Endothelial cell of umbilical vein (primary cell): ENCODE measurements around the gene RASGRP4. TPM values are rescaled to one million over a fixed set of nuclear protein-coding genes. Genes with fewer than 3 reads are reported as not detected.

ENCODE experiments used
- BruUV-seq: library from RNA; stranded (reverse); fragments of 400-500 nt; replicated peaks from 2 replicates; lab custom pipeline; 2021; lab: Mats Ljungman, UMichigan
- CTCF ChIA-PET: fragments of 300-600, 350-600 bp; sonication (Branson Sonifier 250); formaldehyde crosslinking; loops from one replicate; lab custom pipeline; 2021; ENCODE audit warnings: antibody characterized with exemption, inconsistent platforms; lab: Charles Lee
- POLR2A ChIA-PET: fragments of 300-600, 350-600 bp; sonication (Branson Sonifier 250); formaldehyde crosslinking; loops from one replicate; lab custom pipeline; 2021; ENCODE audit warnings: antibody characterized with exemption, inconsistent platforms; lab: Charles Lee
- DNase-seq: peaks from one replicate; pipeline ENCODE4 v3.0.0-alpha.2; 2011; ENCODE audit warnings: low read depth, low spot score
- FAIRE-seq: peaks from 2 replicates; lab custom pipeline; 2011; peaks lifted over from hg19 to GRCh38; lab: Jason Lieb, UNC
- H2AFZ ChIP-seq: 2 replicates; pipeline ENCODE4 v1.6.0; 2012; ENCODE audit warnings: low read depth, low read length, control low read depth, inconsistent platforms
- H3K27ac ChIP-seq: 2 replicates; pipeline ENCODE4 v1.5.1; 2011; ENCODE audit warnings: low read depth, mild to moderate bottlenecking, control low read depth, low read length, moderate library complexity; ENCODE audit not compliant: insufficient read depth
- H3K27me3 ChIP-seq, 2 experiments: 2 replicates each; pipeline versions ENCODE4 v1.6.0 to v1.6.1; 2011; ENCODE audit warnings: low read length in 2 of 2, mixed read lengths in 1 of 2; ENCODE audit not compliant: control insufficient read depth in 2 of 2, insufficient read depth in 2 of 2
- H3K36me3 ChIP-seq, 2 experiments: 2 replicates in 1 of 2; 3 replicates in 1 of 2; pipeline ENCODE4 v1.5.1; 2011; ENCODE audit warnings: low read length in 2 of 2, mild to moderate bottlenecking in 1 of 2, moderate library complexity in 1 of 2; ENCODE audit not compliant: control insufficient read depth in 2 of 2, insufficient read depth in 2 of 2; ENCODE audit errors: extremely low read depth in 1 of 2
- H3K4me1 ChIP-seq: 3 replicates; pipeline ENCODE4 v1.5.1; 2011; ENCODE audit warnings: mild to moderate bottlenecking, low read length; ENCODE audit not compliant: control insufficient read depth, insufficient read depth; ENCODE audit errors: extremely low read depth
- H3K4me2 ChIP-seq: 2 replicates; pipeline ENCODE4 v1.6.1; 2011; ENCODE audit warnings: low read length, control low read depth, mixed read lengths; ENCODE audit not compliant: insufficient read depth
- H3K4me3 ChIP-seq, 3 experiments: fragments of 200-600 bp in 1 of 3; sonication (generic), shearing (Covaris generic) in 1 of 3; replicated peaks in 1 of 3; 2 replicates each; pipeline ENCODE4 v1.5.1; 2011 to 2016; ENCODE audit warnings: control low read depth in 3 of 3, low read length in 3 of 3, mild to moderate bottlenecking in 2 of 3, inconsistent platforms in 1 of 3, low read depth in 1 of 3, moderate library complexity in 1 of 3; ENCODE audit not compliant: insufficient read depth in 1 of 3
- H3K79me2 ChIP-seq: 2 replicates; pipeline ENCODE4 v1.6.0; 2012; ENCODE audit warnings: low read length, inconsistent platforms; ENCODE audit not compliant: control insufficient read depth, insufficient read depth
- H3K9ac ChIP-seq: replicated peaks from 2 replicates; pipeline ENCODE3; 2011; ENCODE audit warnings: low read length, control low read depth; ENCODE audit not compliant: insufficient read depth; ENCODE audit errors: extremely low read depth
- H3K9me1 ChIP-seq: replicated peaks from 3 replicates; pipeline ENCODE4 v1.6.0; 2011; ENCODE audit warnings: mild to moderate bottlenecking, low read length; ENCODE audit not compliant: control insufficient read depth, insufficient read depth; ENCODE audit errors: extremely low read depth
- H3K9me3 ChIP-seq: replicated peaks from 2 replicates; pipeline ENCODE4 v1.5.1; 2012; ENCODE audit warnings: low read length, inconsistent platforms; ENCODE audit not compliant: control insufficient read depth, insufficient read depth
- H4K20me1 ChIP-seq: replicated peaks from 2 replicates; pipeline ENCODE3; 2011; ENCODE audit warnings: mild to moderate bottlenecking, low read length; ENCODE audit not compliant: control insufficient read depth, insufficient read depth; ENCODE audit errors: extremely low read depth
- CTCF ChIP-seq, 2 donors: IDR thresholded peaks; 1 replicate in 1 of 2; 2 replicates in 1 of 2; pipeline ENCODE4 v1.5.1; 2011; ENCODE audit warnings: low read length in 2 of 2, mild to moderate bottlenecking in 2 of 2, moderate library complexity in 2 of 2, control low read depth in 1 of 2, inconsistent platforms in 1 of 2, low read depth in 1 of 2; ENCODE audit not compliant: insufficient read depth in 1 of 2; ENCODE audit errors: extremely low read depth in 1 of 2
- EZH2 ChIP-seq: IDR thresholded peaks from 2 replicates; pipeline ENCODE4 v1.6.1; 2012; ENCODE audit warnings: borderline replicate concordance, low read depth, mild to moderate bottlenecking, moderate library complexity, low read length, inconsistent platforms; ENCODE audit not compliant: severe bottlenecking
- FOS ChIP-seq: IDR thresholded peaks from 2 replicates; pipeline ENCODE4 v1.6.1; 2011; ENCODE audit warnings: mild to moderate bottlenecking, low read length, moderate library complexity, borderline replicate concordance; ENCODE audit not compliant: insufficient read depth
- GATA2 ChIP-seq: IDR thresholded peaks from 2 replicates; pipeline ENCODE4 v1.7.0; 2011; ENCODE audit warnings: low read depth, mild to moderate bottlenecking, moderate library complexity, mixed read lengths, low read length; ENCODE audit not compliant: insufficient read length, insufficient read depth
- JUN ChIP-seq: IDR thresholded peaks from 2 replicates; pipeline ENCODE4 v1.6.1; 2011; ENCODE audit warnings: borderline replicate concordance, low read depth; ENCODE audit not compliant: insufficient read length, insufficient read depth
- MAX ChIP-seq: IDR thresholded peaks from 2 replicates; pipeline ENCODE4 v1.6.1; 2011; ENCODE audit not compliant: insufficient read depth, insufficient read length
- MYC ChIP-seq: IDR thresholded peaks from one replicate; pipeline ENCODE4 v1.6.1; 2011; ENCODE audit warnings: mild to moderate bottlenecking, low read depth, low read length
- POLR2A ChIP-seq: IDR thresholded peaks from 2 replicates; pipeline ENCODE4 v1.6.1; 2012; ENCODE audit warnings: low read depth, mild to moderate bottlenecking, control low read depth, low read length
- dilution Hi-C: fragments of 300-500 bp; cut with MboI; formaldehyde crosslinking; loops from one replicate; pipeline ENCODE4 v1.15.0; 2019; ENCODE audit warnings: low sequenced_read_pairs; ENCODE audit not compliant: extremely low pct_ligation_motif_present
- intact Hi-C: fragments of 100-400 bp; cut with micrococcal nuclease; formaldehyde crosslinking; loops from one replicate; pipeline ENCODE4 v1.10.0; 2022
- polyA plus RNA-seq, 4 experiments: library from polyadenylated mRNA; depleted of rRNA in 3 of 4; stranded (reverse) in 3 of 4; unstranded in 1 of 4; fragments of >200 nt; gene quantifications; 2 replicates each; pipeline versions ENCODE4 v1.2.1 to v1.2.3, GENCODE V29; 2011 to 2012; ENCODE audit warnings: missing spikeins in 1 of 4
- total RNA-seq: library from RNA; stranded (reverse); gene quantifications from 2 replicates; pipeline ENCODE4 v1.2.3, GENCODE V29; 2021

Gene RASGRP4
- total and polyA plus RNA-seq, 2 donors (not counting 3 experiments of a cell fraction or from before 2014, with no cell fraction given) = not detected

GRCh38 chr19:38362076-38362945 is 63.7 kb downstream of the RASGRP4 start:
- Histone ChIP-seq H3K4me2 (peak overlapping the region; percentile 72), H3K9me1 (no peaks in the 10 kb centered on the region), H3K4me1 (peaks cover 3% of the 10 kb centered on the region), H3K9me3 (no peaks in the 10 kb centered on the region), H3K27me3 (peaks cover 9 to 14% of the 10 kb centered on the region in 2 experiments), H3K9ac (no peak overlapping the region), H3K4me3 (peak overlapping the region; percentile 42 to 49 (median 45)), H4K20me1 (no peaks in the 10 kb centered on the region), H2AFZ (peak overlapping the region; percentile 96), H3K36me3 (no peaks in the 10 kb centered on the region), H3K79me2 (no peaks in the 10 kb centered on the region), H3K27ac (no peak overlapping the region)
- FAIRE-seq (peak; percentile 87), DNase-seq (peak; percentile 55)
- dilution Hi-C loops = no loop called here
- intact Hi-C loops = loop anchor here (1.0 to 2.0 kb wide), 3 partner anchors 12 to 26 kb away; partner anchors contain the start of genes GGN, PSMD8 and SPRED3
- no TSS peak for BruUV-seq
- ChIA-PET CTCF (interaction anchor here (0.6 to 1.9 kb wide), 5 partner anchors 10 to 40 kb away, joined by 3 to 9 read pairs (median 3); partner anchors contain the start of genes FAM98C and PSMD8), POLR2A (interaction anchor here (1.7 kb wide), 1 partner anchor 12 kb away, joined by 7 read pairs; the partner anchor contains the start of gene PSMD8)
- TF ChIP-seq MYC (no peak), EZH2 (no peak), MAX (no peak), CTCF (IDR thresholded peaks at IDR 0.05; ENCODE audit: extremely low read depth in 1 of 2, insufficient read depth in 1 of 2, low read depth in 1 of 2, low read length in 2 of 2) (no peak), JUN (no peak), GATA2 (no peak), FOS (no peak), POLR2A (no peak)
